Myometrial cell (primary cell): ENCODE data around the gene ZNF148. TPM values are rescaled to one million over a fixed set of nuclear protein-coding genes. Genes with fewer than 3 reads are reported as not detected.

Experiments
- total RNA-seq: library from RNA; depleted of rRNA; stranded (reverse); fragments of >200 nt; gene quantifications from 2 replicates; pipeline ENCODE4 v1.2.3, GENCODE V29; 2015

The ZNF148 gene
- 15.3 and 18.6 TPM in 2 replicates for total RNA-seq

GRCh38 chr3:125374996-125375941 is at the start of gene ZNF148:
Gene ZNF148, minus strand, starts transcription at chr3:125375325. Its CDS starts 61,685 bp downstream, at chr3:125313640.

GRCh38 chr3:125212509-125213363 is 162.4 kb downstream of the ZNF148 start, which contains the start of gene SLC12A8:
Gene SLC12A8, minus strand, starts transcription at chr3:125212748. Its CDS starts 1,399 bp downstream, at chr3:125211349.

Other genes starting within 250 kb of the ZNF148 start
- 21.8 and 21.9 TPM in 2 replicates for gene SLC12A8, start 162.6 kb downstream of the ZNF148 start, total RNA-seq
- gene SNX4, start 144.9 kb upstream of the ZNF148 start, total RNA-seq = 32.0 and 51.9 TPM in 2 replicates
- gene OSBPL11, start 220.2 kb upstream of the ZNF148 start, total RNA-seq = 5.7 and 8.4 TPM in 2 replicates